HEK293T (cell line): ENCODE data around the gene BCAR3.

Experiments used
- ARNT ChIP-seq: fragments of 450-650 bp; IDR thresholded peaks from 2 replicates; pipeline ENCODE4 v1.6.1; 2017; ENCODE audit warnings: mild to moderate bottlenecking
- ELF4 ChIP-seq: fragments of 450-650 bp; IDR thresholded peaks from 2 replicates; pipeline ENCODE4 v1.6.1; 2017; ENCODE audit warnings: antibody characterized with exemption
- FOXA1 ChIP-seq: fragments of 450-650 bp; IDR thresholded peaks from 2 replicates; pipeline ENCODE4 v1.6.1; 2016; ENCODE audit warnings: mild to moderate bottlenecking
- PKNOX1 ChIP-seq: fragments of 450-650 bp; IDR thresholded peaks from 2 replicates; pipeline ENCODE4 v1.6.1; 2016
- SP1 ChIP-seq: fragments of 450-650 bp; IDR thresholded peaks from 2 replicates; pipeline ENCODE4 v1.6.1; 2017
- SUZ12 ChIP-seq: fragments of 450-650 bp; IDR thresholded peaks from 2 replicates; pipeline ENCODE4 v1.6.1; 2016; ENCODE audit warnings: mild to moderate bottlenecking

GRCh38 chr1:93672477-93673162 is 9.0 kb downstream of the BCAR3 start:
- no peak for TF ChIP-seq ARNT
- TF ChIP-seq PKNOX1 = no peak
- no peak for TF ChIP-seq SP1
- TF ChIP-seq FOXA1 = no peak
- TF ChIP-seq SUZ12 = no peak
- TF ChIP-seq ELF4 = no peak
